Fibroblast of the conjunctiva (primary cell): ENCODE measurements around the gene AMOTL2.

Experiments used
- DNase-seq: peaks from one replicate; pipeline ENCODE4 v3.0.0-alpha.2; 2010; ENCODE audit warnings: low read depth

AMOTL2 gene

GRCh38 chr3:134314588-134315285, 59.5 kb downstream of the AMOTL2 start:
- DNase-seq = no peak

GRCh38 chr3:134313847-134314587, 60.2 kb downstream of the AMOTL2 start:
- no peak for DNase-seq

- DNase-seq = no peak
These were observed 61.1 kb downstream of the AMOTL2 start for GRCh38 chr3:134312873-134313846.

GRCh38 chr3:134312072-134312872, 62.0 kb downstream of the AMOTL2 start:
- DNase-seq = no peak

- no peak for DNase-seq
These were observed 62.6 kb downstream of the AMOTL2 start for GRCh38 chr3:134311693-134312071.

GRCh38 chr3:134311265-134311664, 63.0 kb downstream of the AMOTL2 start:
- no peak for DNase-seq

GRCh38 chr3:134309987-134310700, 64.1 kb downstream of the AMOTL2 start:
- no peak for DNase-seq

- no peak for DNase-seq
These were observed 65.8 kb downstream of the AMOTL2 start for GRCh38 chr3:134308350-134308891.

GRCh38 chr3:134307425-134307824, 66.8 kb downstream of the AMOTL2 start:
- no peak for DNase-seq

GRCh38 chr3:134306320-134306719, 67.9 kb downstream of the AMOTL2 start:
- DNase-seq = no peak
